ENCODE measurements around the gene KLHDC7B. TPM values are rescaled to one million over a fixed set of nuclear protein-coding genes. Genes with fewer than 3 reads are reported as not detected.

Gene KLHDC7B
- total RNA-seq, 1 experiment from 2014 or later: 1.6 TPM

- CTCF ChIA-PET: interaction anchor here (0.6 to 2.1 kb wide), 9 partner anchors 10 to 252 kb away, joined by 3 to 13 read pairs (median 4); partner anchors contain the start of genes SCO2 and SYCE3
- H3K4me3 Mint-ChIP-seq (ENCODE audit: low read depth, unreplicated experiment): peak within 1 kb of the TSS; percentile 91
- TF ChIP-seq CTCF (IDR thresholded peaks at IDR 0.05; ENCODE audit: unreplicated experiment): no peak
- H3K4me1 Mint-ChIP-seq (ENCODE audit: low read depth, unreplicated experiment): peaks cover 17% of the 10 kb centered on the region
- no TSS peak for BruUV-seq (replicated peaks)
- no peaks in the 10 kb centered on the region for H3K27me3 Mint-ChIP-seq (ENCODE audit: unreplicated experiment)
- DNase-seq: peak; percentile 96
- intact Hi-C loops (cut with micrococcal nuclease; ENCODE audit: unreplicated experiment): no loop called here
- H3K9me3 Mint-ChIP-seq (ENCODE audit: low read depth, unreplicated experiment): no peaks in the 10 kb centered on the region
- H3K36me3 Mint-ChIP-seq (ENCODE audit: insufficient read depth, unreplicated experiment): peaks cover 52% of the 10 kb centered on the region
- peak within 1 kb of the TSS; percentile 91 for H3K27ac Mint-ChIP-seq (ENCODE audit: unreplicated experiment)
These were observed 37.5 kb upstream of the KLHDC7B start, which contains the start of gene NCAPH2 for GRCh38 chr22:50507991-50508884. NCAPH2 (plus strand) TSS chr22:50508224; CDS start chr22:50508338, 114 bp downstream.

DNA sequence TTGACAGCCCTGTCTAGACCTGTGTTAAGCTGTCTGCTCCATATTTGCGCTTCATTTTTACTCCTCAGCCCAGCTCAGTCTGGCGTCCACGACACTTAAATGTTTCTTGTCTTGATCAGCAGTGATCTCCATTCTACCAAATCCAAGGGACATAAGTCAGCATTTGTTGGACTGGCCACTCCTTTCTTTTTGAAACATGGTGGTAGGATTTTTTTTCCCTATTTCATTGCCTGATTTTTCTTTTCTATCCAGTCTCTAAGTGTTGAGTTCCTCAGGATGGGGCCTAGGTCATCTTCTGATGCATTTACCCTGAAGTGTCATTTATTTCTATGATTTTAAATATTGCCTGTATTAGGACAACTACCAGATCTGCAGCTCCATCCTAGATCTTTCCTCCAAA, 36.8 kb upstream of the KLHDC7B start:
- Mint-ChIP-seq H3K4me3 (ENCODE audit: low read depth, unreplicated experiment) (peak overlapping the region; percentile 91), H3K36me3 (ENCODE audit: insufficient read depth, unreplicated experiment) (peaks cover 52% of the 10 kb centered on the region), H3K27ac (ENCODE audit: unreplicated experiment) (peak overlapping the region; percentile 87), H3K27me3 (ENCODE audit: unreplicated experiment) (no peaks in the 10 kb centered on the region), H3K4me1 (ENCODE audit: low read depth, unreplicated experiment) (peaks cover 17% of the 10 kb centered on the region), H3K9me3 (ENCODE audit: low read depth, unreplicated experiment) (no peaks in the 10 kb centered on the region)
- TSS peak; percentile 67 for BruUV-seq (replicated peaks)
- no peak for TF ChIP-seq CTCF (IDR thresholded peaks at IDR 0.05; ENCODE audit: unreplicated experiment)
- CTCF ChIA-PET: interaction anchor here (0.6 to 2.1 kb wide), 4 partner anchors 16 to 125 kb away, joined by 3 to 13 read pairs (median 8); partner anchors contain the start of gene SCO2
- intact Hi-C loops (cut with micrococcal nuclease; ENCODE audit: unreplicated experiment): no loop called here
- DNase-seq: no peak

DNA sequence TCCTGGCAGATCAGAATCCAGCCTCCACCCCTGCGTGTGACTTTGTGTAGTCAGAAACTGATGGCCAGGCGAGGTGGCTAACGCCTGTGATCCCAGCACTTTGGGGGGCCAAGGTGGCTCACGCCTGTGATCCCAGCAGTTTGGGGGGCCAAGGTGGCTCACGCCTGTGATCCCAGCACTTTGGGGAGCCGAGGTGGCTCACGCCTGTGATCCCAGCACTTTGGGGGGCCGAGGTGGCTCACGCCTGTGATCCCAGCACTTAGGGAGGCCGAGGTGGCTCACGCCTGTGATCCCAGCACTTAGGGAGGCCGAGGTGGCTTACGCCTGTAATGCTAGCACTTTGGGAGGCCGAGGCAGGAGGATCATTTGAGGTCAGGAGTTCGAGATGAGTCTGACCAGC, 32.5 kb upstream of the KLHDC7B start:
- Mint-ChIP-seq H3K9me3 (ENCODE audit: low read depth, unreplicated experiment) (no peaks in the 10 kb centered on the region), H3K27me3 (ENCODE audit: unreplicated experiment) (no peaks in the 10 kb centered on the region), H3K4me3 (ENCODE audit: low read depth, unreplicated experiment) (no peak overlapping the region), H3K4me1 (ENCODE audit: low read depth, unreplicated experiment) (peaks cover 17% of the 10 kb centered on the region), H3K36me3 (ENCODE audit: insufficient read depth, unreplicated experiment) (peaks cover 30% of the 10 kb centered on the region), H3K27ac (ENCODE audit: unreplicated experiment) (no peak overlapping the region)
- intact Hi-C loops (cut with micrococcal nuclease; ENCODE audit: unreplicated experiment): no loop called here
- no peak for TF ChIP-seq CTCF (IDR thresholded peaks at IDR 0.05; ENCODE audit: unreplicated experiment)
- no peak for DNase-seq
- CTCF ChIA-PET: no interaction called here
- no TSS peak for BruUV-seq (replicated peaks)

- no peak for DNase-seq
- Mint-ChIP-seq H3K9me3 (ENCODE audit: low read depth, unreplicated experiment) (no peaks in the 10 kb centered on the region), H3K27ac (ENCODE audit: unreplicated experiment) (no peak overlapping the region), H3K27me3 (ENCODE audit: unreplicated experiment) (no peaks in the 10 kb centered on the region), H3K4me3 (ENCODE audit: low read depth, unreplicated experiment) (no peak overlapping the region), H3K36me3 (ENCODE audit: insufficient read depth, unreplicated experiment) (peaks cover 21% of the 10 kb centered on the region), H3K4me1 (ENCODE audit: low read depth, unreplicated experiment) (no peaks in the 10 kb centered on the region)
- CTCF ChIA-PET: no interaction called here
- TF ChIP-seq CTCF (IDR thresholded peaks at IDR 0.05; ENCODE audit: unreplicated experiment): no peak
- BruUV-seq (replicated peaks): no TSS peak
- intact Hi-C loops (cut with micrococcal nuclease; ENCODE audit: unreplicated experiment): no loop called here
These were observed 29.6 kb upstream of the KLHDC7B start for GRCh38 chr22:50516068-50516467.
